Panc1 (cell line): ENCODE results near the gene AACS.

Experiments
- CTCF ChIP-seq: fragments of 450-650 bp; IDR thresholded peaks from 2 replicates; pipeline ENCODE4 v1.5.1; 2017; ENCODE audit warnings: mild to moderate bottlenecking
- POLR2AphosphoS5 ChIP-seq: IDR thresholded peaks from 2 replicates; pipeline ENCODE4 v1.6.1; 2012; ENCODE audit warnings: mild to moderate bottlenecking, low read depth, low read length, moderate library complexity
- SIN3A ChIP-seq: IDR thresholded peaks from 2 replicates; pipeline ENCODE4 v1.6.1; 2012; ENCODE audit warnings: low read depth, mild to moderate bottlenecking, low read length, moderate library complexity, borderline replicate concordance; ENCODE audit not compliant: insufficient read depth

GRCh38 chr12:125189015-125189414 lies 123.8 kb downstream of the AACS start:
- TF ChIP-seq SIN3A: no peak
- TF ChIP-seq CTCF: no peak
- TF ChIP-seq POLR2AphosphoS5: no peak
